Measurements from ENCODE around the gene THRB. TPM values are rescaled to one million over a fixed set of nuclear protein-coding genes. Genes with fewer than 3 reads are reported as not detected.

THRB gene
- total RNA-seq, 1 experiment from 2014 or later, result 2.8 TPM

DNA sequence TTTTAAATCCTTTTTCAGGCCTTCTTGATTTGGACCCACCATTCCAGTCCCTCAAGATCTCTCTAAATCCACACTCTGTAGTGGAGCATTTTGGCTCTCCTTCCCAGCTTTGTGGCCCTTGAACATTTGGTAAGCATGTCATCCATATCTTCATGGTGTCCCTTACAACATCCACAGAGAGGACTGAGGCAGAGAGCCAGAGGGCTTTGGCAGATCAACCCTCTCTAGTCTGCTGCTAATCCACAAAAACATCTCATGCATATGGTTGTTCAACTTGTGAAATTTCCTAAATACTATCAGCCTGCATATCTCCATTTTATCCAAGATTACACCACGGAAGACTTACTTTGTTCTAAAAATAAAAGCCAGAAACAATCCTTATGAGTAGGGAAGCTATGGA, 23.2 kb downstream of the THRB start:
- in situ Hi-C loops (cut with HindIII; ENCODE audit: low pct_unique_long_range_greater_than_20kb, low sequenced_read_pairs), result no loop called here

DNA sequence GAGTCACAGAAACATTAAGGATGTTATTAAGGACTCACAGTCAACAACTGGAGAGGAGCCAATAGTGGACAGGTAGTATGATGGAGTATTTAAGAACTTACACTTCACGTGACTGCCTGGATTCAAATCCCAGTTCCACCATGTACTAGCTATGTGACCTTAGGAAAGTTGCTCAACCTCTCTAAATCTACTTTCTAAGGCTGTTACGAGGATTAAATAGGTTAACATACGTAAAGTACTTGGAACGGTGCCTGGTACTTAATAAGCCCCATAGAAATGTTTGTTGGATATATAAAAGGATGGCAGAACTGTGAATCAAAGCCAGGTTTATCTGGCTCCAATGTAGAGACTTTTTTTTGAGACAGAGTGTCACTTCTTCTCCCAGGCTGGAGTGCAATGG, 24.4 kb downstream of the THRB start:
- in situ Hi-C loops (cut with HindIII; ENCODE audit: low pct_unique_long_range_greater_than_20kb, low sequenced_read_pairs), result no loop called here
- no peak for DNase-seq (ENCODE audit: low read depth)

More for the DNA sequence above, 23.2 kb downstream of the THRB start:
- no peak for DNase-seq (ENCODE audit: low read depth)

DNA sequence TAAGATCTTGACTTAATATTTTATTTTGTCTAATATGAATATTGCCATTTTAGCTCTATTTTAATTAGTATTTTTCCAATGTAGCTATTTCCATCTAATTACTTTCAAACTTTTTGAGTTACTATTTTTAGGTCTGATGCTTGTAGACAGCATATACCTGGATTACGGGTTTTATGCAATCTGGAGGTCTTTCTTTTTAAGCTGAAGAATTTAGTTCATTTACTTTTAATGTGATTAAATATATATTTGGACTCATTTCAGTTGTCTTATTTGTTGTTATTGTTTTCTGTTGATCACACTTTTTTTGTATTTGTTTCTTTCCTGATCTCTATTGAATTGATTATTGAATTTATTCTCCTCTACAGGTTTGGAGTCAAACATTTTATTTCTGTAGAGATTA, 30.3 kb downstream of the THRB start:
- in situ Hi-C loops (cut with HindIII; ENCODE audit: low pct_unique_long_range_greater_than_20kb, low sequenced_read_pairs), result no loop called here
- no peak for DNase-seq (ENCODE audit: low read depth)

DNA sequence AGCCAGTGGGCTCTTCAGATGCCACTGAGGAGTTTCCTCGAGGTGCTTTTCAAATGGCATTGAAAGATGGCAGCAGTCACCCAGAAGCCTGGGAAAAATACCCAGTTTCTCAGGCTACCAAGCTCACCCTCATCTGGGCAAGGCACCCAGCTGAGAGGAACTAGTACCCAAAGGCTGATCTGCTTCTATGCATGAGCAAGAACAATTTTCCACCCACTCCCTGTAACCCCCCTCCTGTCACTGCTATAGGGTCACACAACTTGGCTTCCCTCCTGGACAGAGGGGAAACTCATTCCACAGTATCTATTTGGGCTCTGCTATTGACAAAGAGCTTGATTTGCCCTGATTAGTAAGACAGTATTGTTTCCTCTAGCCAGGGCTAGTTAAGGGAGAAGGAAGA, 31.9 kb downstream of the THRB start:
- DNase-seq (ENCODE audit: low read depth), result no peak
- in situ Hi-C loops (cut with HindIII; ENCODE audit: low pct_unique_long_range_greater_than_20kb, low sequenced_read_pairs), result no loop called here

DNA sequence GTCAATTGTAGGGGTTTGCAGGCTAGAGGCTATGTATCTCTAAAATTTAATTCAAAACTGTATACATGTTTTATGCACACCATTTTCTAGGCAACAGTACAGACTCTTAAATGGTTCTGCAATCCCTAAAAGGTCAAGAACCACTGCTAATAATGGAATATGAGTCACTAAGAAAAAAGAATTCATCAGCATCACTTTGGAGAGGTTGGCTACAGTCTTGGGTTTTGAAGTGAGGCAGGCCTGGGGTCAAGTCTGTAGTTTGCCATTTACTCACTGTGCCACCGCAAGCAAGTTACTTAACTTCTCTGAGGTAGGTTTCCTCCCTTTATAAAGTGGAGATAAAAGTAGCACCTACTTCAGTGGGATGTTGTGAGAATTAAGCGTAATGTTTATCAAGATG, 33.7 kb downstream of the THRB start:
- in situ Hi-C loops (cut with HindIII; ENCODE audit: low pct_unique_long_range_greater_than_20kb, low sequenced_read_pairs), result no loop called here
- no peak for DNase-seq (ENCODE audit: low read depth)

DNA sequence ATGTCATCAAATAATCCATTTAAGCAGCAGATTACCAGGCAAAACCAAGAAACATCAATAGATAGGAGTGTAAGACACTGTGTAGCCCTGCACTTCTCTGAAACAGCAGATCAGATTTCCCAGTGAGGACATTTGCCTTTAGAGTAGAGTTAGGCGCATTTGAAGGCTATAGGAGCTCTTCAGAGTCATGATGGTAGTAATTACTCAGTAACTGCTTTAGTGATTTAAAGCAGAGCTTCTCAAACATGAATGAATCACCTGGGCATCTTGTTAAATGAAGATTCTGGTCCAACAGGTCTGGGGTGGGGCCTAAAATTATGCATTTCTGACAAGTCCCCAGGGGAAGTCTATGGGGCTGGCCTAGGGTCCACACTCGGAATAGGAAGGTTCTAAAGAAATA, 36.9 kb downstream of the THRB start:
- DNase-seq (ENCODE audit: low read depth), result no peak
- in situ Hi-C loops (cut with HindIII; ENCODE audit: low pct_unique_long_range_greater_than_20kb, low sequenced_read_pairs), result no loop called here

DNA sequence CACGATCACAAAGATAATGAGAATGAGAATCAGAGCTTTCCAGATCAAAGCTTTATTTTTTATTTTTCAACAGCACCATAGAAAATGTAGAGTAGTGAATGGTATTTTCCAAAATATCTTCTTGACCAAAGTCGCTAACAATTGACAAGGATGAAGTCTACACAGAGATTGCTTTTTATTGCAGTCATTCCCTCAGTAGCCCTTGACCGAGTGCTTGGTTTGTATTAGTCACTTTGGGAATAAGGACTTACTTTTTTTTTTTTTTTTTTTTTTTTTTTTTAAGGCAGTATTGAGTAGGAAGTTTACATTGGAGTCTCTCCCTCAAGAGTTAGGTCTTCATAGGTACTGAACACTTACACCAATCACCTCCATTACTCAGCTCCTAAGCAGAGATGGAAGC, 39.8 kb downstream of the THRB start:
- in situ Hi-C loops (cut with HindIII; ENCODE audit: low pct_unique_long_range_greater_than_20kb, low sequenced_read_pairs), result no loop called here

DNA sequence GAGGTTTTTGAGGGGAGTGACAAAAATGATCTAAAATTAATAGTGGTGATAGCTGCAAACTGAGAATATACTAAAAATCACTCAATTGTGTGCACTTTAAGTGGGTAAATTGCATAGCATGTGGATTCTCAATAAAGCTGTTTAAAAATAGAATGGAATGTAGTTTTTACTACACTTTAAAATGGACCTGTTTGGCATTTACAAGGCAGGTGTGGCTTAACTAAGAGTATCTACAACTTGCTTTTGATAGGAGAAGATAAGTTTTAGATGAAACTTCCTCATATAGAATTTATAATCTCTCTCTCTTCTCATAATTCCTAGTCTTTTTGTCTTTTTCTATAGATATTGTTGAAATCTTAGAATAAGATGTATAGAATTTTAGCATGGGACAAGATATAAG, 40.3 kb downstream of the THRB start:
- in situ Hi-C loops (cut with HindIII; ENCODE audit: low pct_unique_long_range_greater_than_20kb, low sequenced_read_pairs), result no loop called here
- no peak for DNase-seq (ENCODE audit: low read depth)

More for the DNA sequence above, 39.8 kb downstream of the THRB start:
- no peak for DNase-seq (ENCODE audit: low read depth)

DNA sequence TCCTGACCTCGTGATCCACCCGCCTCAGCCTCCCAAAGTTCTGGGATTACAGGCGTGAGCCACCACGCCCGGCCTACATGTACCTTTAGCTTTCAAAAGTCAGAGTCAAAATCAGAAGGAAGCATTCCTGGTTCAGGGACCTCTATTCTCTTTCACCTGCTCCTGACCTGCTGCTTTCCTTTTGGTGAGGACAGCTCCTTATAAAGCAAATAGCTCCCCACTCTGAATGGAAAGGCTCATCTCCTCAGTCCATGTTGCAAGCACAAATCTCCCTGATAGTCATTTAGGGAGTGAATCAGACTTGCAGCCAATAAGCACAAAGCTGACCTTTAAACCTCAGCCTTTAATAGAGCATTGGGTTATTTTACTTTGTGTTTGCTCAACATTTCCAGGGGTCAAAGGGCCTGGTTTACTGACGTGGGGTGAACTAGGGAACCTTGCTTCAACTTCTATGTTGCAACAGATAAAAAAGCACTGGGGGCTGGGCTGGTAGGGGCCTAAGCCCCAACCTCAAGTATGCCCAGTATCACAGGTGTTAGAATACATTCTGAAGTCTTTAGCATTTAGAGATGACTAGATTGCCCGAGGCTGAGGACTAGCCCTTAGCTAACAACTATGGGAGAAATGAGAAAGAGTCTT, 43.1 kb downstream of the THRB start:
- no peak for DNase-seq (ENCODE audit: low read depth)
- in situ Hi-C loops (cut with HindIII; ENCODE audit: low pct_unique_long_range_greater_than_20kb, low sequenced_read_pairs), result no loop called here

DNA sequence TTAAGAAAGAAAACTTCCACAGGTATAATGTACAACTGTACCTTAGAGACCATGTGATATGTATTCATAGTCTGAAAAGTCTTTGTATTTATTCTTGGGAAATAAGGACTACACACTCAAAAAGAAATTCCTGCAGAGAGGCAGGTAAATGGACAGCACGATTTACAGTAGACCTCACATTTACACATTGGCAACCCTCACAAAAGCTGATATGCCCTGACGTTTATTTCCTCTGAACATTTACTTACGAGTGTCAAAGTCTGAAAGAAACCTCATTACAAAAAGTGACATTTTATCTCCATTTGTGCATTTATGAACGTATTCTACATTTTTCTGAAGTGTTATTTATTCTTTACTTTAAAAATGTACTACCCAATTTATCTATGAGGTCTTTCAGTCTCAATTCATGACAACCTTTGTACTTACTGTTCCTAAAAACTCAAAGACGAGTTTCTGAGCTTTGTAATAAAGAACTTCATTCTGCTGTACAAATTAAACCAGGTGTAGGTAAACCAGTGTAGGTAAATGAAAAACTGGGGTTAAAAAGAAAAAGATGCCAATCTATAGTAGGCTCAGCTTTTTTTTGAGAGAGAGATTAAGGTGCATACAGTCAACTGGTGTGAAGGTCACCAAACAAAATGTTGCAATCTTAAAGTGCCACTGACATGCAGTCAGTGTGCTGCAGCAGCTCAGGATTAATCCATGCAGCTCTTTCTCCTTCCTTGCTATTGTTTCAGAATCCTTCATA, 44.3 kb downstream of the THRB start:
- in situ Hi-C loops (cut with HindIII; ENCODE audit: low pct_unique_long_range_greater_than_20kb, low sequenced_read_pairs), result no loop called here

DNA sequence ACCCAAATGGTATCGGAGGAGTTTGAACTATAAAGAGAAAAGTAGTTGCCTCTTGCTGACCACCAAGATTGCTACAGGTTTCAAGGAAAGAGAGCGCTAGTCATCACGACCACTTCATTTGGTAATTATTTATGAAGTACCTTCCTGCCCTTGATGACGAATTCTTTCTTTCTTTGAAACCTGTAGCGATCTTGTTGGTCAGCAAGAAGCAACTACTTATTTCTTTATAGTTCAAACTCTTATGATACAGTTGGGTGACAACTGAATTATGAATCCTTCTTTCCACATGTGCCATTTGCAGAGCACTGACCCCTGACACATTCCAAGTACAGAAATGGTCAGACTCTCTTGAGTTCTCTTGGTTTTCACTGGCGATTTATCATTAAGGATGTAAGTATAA, 46.8 kb downstream of the THRB start:
- DNase-seq (ENCODE audit: low read depth), result no peak
- in situ Hi-C loops (cut with HindIII; ENCODE audit: low pct_unique_long_range_greater_than_20kb, low sequenced_read_pairs), result no loop called here

More for the DNA sequence above, 44.3 kb downstream of the THRB start:
- no peak for DNase-seq (ENCODE audit: low read depth)

DNA sequence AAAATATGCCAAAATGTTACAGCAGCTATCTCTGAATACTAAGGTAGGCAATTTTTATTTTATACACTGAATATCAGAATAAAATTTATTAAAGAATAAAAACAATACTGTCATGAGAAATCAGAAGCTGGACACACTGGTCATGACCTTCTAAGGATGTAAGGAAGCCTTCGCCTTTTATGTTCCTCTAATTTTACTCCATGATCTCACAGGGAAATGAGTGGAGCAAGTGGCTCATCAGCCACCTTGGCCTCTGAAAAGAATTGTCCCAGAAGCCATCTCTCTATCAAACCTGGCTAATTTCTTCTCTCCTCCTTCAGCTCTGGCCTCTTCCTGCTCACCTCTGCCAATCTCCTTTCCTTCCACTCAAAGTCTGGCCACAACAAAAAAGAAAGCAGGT, 48.6 kb downstream of the THRB start:
- in situ Hi-C loops (cut with HindIII; ENCODE audit: low pct_unique_long_range_greater_than_20kb, low sequenced_read_pairs), result no loop called here
- no peak for DNase-seq (ENCODE audit: low read depth)

DNA sequence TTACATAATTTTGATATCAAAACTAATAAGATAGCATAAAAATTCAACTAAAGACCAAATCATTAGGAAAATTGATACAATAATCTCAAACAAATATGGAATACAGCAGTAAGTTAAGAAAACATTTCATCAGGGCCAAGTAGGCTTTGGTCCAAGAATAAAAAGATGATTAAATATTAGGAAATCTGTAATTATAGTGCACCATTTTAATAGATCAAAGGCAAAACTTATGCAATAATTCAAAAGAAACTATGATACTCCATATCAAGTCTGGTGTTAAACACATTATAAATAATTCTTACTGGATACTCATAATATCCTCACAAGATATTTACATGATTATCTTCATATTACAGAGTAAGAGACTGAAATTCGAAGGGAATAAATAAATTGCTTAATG, 51.2 kb downstream of the THRB start:
- DNase-seq (ENCODE audit: low read depth), result no peak
- in situ Hi-C loops (cut with HindIII; ENCODE audit: low pct_unique_long_range_greater_than_20kb, low sequenced_read_pairs), result no loop called here

DNA sequence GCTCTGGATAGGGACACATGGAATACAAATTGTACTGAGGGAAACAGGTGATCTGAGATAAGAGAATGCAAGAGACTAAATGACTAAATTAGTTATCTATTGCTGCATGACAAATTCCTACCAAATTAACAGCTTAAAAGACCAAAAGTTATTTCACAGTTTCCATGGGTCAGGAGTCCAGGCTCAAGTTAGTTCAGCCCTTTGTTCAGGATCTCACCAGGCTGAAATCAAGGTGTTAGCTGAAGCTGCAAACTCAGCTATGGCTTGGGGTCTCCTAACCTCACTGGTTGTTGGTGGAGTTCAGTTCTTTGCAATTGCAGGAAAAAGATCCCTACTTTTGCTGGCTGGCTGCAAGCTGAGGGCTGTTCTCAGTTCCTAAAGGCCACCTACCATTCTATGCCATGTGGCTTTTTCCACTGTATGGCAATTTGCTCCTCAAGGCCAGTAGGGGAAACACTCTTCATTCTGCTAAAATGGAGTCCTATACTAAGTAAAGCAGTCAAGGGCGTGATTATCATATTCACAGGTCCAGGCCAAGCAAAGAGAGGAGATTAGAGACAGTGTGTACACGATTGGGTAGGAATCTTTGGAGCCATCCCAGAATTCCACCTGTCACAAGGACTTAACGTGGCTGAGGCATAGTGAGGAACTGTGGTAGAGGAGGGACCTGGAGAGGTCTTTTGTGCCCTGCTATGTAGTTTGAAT, 53.7 kb downstream of the THRB start:
- DNase-seq (ENCODE audit: low read depth), result no peak
- in situ Hi-C loops (cut with HindIII; ENCODE audit: low pct_unique_long_range_greater_than_20kb, low sequenced_read_pairs), result no loop called here

DNA sequence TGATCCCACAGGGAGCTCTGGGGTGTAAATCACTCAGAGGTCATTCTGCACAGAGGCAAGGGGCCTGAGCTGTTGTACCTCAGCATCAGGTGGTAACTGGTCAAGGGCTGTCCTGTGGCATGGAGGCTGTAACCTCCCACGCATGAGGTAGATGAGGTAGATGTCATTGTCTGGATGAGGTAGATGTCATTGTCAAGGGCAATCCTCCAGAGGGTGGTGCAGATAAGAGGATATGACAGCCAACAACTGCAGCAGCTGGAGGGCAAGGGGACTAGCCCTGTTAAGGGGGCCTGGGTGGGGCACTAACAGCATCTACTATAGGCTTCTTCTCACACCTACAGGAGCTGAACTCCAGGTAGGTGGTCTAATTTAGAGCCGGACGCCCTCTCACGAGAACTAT, 55.6 kb downstream of the THRB start:
- in situ Hi-C loops (cut with HindIII; ENCODE audit: low pct_unique_long_range_greater_than_20kb, low sequenced_read_pairs), result no loop called here
- DNase-seq (ENCODE audit: low read depth), result no peak

DNA sequence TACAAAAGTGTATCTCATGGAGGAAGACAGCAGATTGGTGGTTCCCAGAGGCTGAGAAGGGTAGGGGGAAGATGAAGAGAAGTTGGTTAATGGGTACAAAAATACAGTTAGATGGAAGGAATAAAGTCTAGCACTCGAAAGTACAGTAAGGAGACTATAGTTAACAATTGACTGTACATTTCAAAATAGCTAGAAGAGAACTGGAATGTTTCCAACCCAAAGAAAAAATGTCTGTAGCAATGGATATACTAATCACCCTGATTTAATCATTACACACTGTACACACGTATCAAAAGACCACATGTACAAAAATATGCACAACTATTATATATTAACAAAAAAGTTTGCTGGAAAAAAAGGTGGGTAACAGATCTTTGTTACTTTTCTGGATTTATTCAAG, 57.3 kb downstream of the THRB start:
- in situ Hi-C loops (cut with HindIII; ENCODE audit: low pct_unique_long_range_greater_than_20kb, low sequenced_read_pairs), result no loop called here
- peak; percentile 25 for DNase-seq (ENCODE audit: low read depth)

DNA sequence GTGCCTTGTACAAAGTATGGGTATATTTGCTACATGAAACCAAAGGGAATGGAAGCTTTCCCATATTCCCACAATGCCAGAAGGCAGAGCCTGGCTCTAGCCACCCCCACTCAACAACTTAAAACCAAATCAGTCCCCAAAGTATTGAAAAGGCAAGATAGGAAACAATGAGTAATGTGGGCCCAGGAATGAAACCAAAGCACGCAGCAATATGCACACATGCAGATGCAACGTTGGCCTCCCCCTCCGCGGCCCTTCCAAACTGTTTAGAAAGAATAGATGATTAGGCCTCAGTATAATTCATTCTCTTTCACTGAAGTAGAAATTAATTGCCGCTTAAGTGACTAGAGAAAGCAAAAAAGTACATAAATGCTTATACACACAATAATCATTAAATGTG, 59.1 kb downstream of the THRB start:
- DNase-seq (ENCODE audit: low read depth), result no peak
- in situ Hi-C loops (cut with HindIII; ENCODE audit: low pct_unique_long_range_greater_than_20kb, low sequenced_read_pairs), result no loop called here

DNA sequence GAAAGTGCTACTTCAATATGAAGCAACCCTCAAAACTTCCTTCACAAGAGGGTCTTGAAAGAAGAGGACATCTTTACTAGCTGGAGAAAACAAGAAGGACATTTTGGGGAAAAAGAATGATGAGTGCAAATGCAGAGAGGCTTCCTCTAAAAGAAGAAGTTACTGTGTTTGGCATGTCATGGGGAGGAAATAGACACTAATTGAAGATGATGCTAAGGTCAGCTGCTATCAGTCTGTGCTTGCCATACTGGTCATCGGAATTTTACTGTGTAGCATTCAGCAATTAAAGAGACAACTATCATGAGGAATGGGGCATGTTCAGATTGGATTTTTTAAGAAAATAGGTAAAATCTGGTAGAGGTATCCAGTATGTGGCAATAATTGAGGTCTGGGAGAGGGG, 60.0 kb downstream of the THRB start:
- in situ Hi-C loops (cut with HindIII; ENCODE audit: low pct_unique_long_range_greater_than_20kb, low sequenced_read_pairs), result no loop called here
- DNase-seq (ENCODE audit: low read depth), result no peak

DNA sequence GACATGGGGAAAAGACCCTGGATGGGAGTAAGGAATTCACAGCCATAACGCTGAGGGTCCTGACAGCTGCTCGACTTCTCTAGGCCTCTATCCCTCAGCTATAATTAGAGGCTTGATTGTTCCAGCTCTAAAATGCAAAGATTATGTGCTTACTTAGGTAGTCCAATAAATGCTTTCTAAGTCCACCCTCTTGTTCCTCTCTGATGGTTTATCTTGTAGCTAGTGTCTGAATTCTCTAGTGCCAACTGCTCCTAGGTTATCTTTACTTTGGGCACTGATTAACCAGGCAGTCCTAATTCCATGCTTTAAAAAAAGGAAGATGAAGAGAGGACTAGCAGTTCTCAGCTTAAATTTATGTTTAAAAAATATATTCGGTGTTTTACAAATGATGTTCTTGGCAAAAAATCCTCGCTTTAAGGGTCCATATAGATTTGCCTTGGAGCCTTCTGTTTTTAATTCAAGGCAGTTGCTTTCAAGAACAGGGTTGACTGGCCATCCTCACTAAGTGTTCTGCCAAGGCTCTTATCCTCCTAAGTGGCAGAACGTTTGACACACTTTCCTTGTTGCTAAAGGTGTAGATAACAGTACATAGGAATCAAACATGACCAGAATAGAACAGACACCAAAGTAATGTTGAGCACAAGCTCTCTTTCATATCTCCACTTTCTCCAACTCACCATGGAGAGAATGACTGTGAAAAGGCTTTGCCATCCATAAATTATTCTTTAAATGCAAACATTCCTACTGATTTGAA, 60.6 kb downstream of the THRB start:
- no peak for DNase-seq (ENCODE audit: low read depth)

More for the DNA sequence above, 60.6 kb downstream of the THRB start:
- in situ Hi-C loops (cut with HindIII; ENCODE audit: low pct_unique_long_range_greater_than_20kb, low sequenced_read_pairs), result no loop called here
